CD4-positive, CD25-positive, alpha-beta regulatory T cell (primary cell): Measurements from ENCODE around the gene DMAC2. TPM values are rescaled to one million over a fixed set of nuclear protein-coding genes. Genes with fewer than 3 reads are reported as not detected.

Experiments used
- ATAC-seq, 2 donors: fragments of 150-1000 bp; cut with Tn5 transposase; one replicate each; pipeline ENCODE4 v1.10.0; 2021; ENCODE audit warnings: low read depth in 2 of 2, moderate number of reproducible peaks in 2 of 2, moderate library complexity in 1 of 2
- DNase-seq, 3 donors: peaks; one replicate each; pipeline versions ENCODE4 v3.0.0 to v3.0.0-alpha.2; 2012 to 2022; ENCODE audit warnings: mixed read lengths in 1 of 3
- H3K27ac ChIP-seq: one replicate; pipeline ENCODE4 v1.7.0; 2013; ENCODE audit warnings: mild to moderate bottlenecking, low read length; ENCODE audit not compliant: insufficient read depth, poor library complexity, severe bottlenecking
- H3K27me3 ChIP-seq: one replicate; pipeline ENCODE4 v1.7.0; 2013; ENCODE audit warnings: low read length; ENCODE audit not compliant: control insufficient read depth, insufficient read depth
- H3K36me3 ChIP-seq: one replicate; pipeline ENCODE4 v1.7.0; 2013; ENCODE audit warnings: mild to moderate bottlenecking, low read length, moderate library complexity; ENCODE audit not compliant: control insufficient read depth, insufficient read depth
- H3K4me1 ChIP-seq: 2 replicates; pipeline ENCODE4 v1.7.0; 2013; ENCODE audit warnings: mild to moderate bottlenecking, low read length; ENCODE audit not compliant: insufficient read depth, control insufficient read depth, poor library complexity, severe bottlenecking
- H3K4me3 ChIP-seq: one replicate; pipeline ENCODE4 v1.7.0; 2013; ENCODE audit warnings: low read depth, mild to moderate bottlenecking, low read length, moderate library complexity
- H3K9me3 ChIP-seq, 2 experiments: 1 replicate in 1 of 2; 2 replicates in 1 of 2; pipeline ENCODE4 v1.7.0; 2013; ENCODE audit warnings: low read length in 2 of 2, mild to moderate bottlenecking in 1 of 2, moderate library complexity in 1 of 2; ENCODE audit not compliant: control insufficient read depth in 2 of 2
- H3K27ac Mint-ChIP-seq, 3 donors: one replicate each; pipeline ENCODE4 v1.8.0; 2020 to 2022; ENCODE audit warnings: mild to moderate bottlenecking in 3 of 3, mixed read lengths in 3 of 3, moderate library complexity in 2 of 3
- H3K27me3 Mint-ChIP-seq: one replicate; pipeline ENCODE4 v1.8.0; 2022; ENCODE audit warnings: mild to moderate bottlenecking, mixed read lengths
- H3K36me3 Mint-ChIP-seq: one replicate; pipeline ENCODE4 v1.8.0; 2020; ENCODE audit warnings: mixed read lengths
- H3K4me1 Mint-ChIP-seq, 4 donors: one replicate each; pipeline ENCODE4 v1.8.0; 2020 to 2022; ENCODE audit warnings: mixed read lengths in 4 of 4, mild to moderate bottlenecking in 1 of 4
- H3K4me3 Mint-ChIP-seq, 4 donors: one replicate each; pipeline ENCODE4 v1.8.0; 2020 to 2022; ENCODE audit warnings: mild to moderate bottlenecking in 4 of 4, mixed read lengths in 4 of 4, moderate library complexity in 3 of 4
- H3K9me3 Mint-ChIP-seq, 7 donors: one replicate each; pipeline ENCODE4 v1.8.0; 2020 to 2022; ENCODE audit warnings: mixed read lengths in 7 of 7, mild to moderate bottlenecking in 3 of 7, moderate library complexity in 2 of 7
- polyA plus RNA-seq, 4 donors: library from polyadenylated mRNA; unstranded; fragments of 300-500 nt; fragmentation: Illumina TruSeq; gene quantifications; one replicate each; pipeline ENCODE4 v1.2.3, GENCODE V29; 2021
- total RNA-seq: library from RNA; stranded (reverse); gene quantifications from one replicate; pipeline ENCODE4 v1.2.3, GENCODE V29; 2022

DMAC2 gene
- total and polyA plus RNA-seq, 5 donors from 2014 or later, result 26.8 to 58.6 (median 48.3) TPM

DNA sequence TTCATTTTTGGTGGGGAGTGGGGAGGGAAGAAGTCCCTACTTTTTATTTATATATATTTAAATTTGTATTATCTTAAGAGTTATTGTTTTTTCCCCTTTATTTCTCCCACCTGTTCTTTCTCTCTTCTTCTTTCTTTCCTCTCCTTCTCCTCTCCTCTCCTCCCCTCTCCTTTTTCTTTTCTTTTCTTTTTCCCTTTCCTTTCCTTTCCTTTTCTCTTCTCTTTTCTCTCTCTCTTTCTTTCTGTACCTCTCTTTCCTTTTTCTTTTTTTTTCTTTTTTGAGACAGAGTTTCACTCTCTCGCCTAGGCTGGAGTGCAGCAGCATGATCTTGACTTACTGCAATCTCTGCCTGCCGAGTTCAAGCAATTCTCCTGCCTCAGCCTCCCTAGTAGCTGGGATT, 40.2 kb downstream of the DMAC2 start:
- Mint-ChIP-seq H3K4me1 (peaks cover 25 to 59% (median 37%) of the 10 kb centered on the region in 4 donors), H3K27ac (peak overlapping the region in 2 of 3 donors; percentile 31 to 88)

GRCh38 chr19:41399091-41399490, 40.6 kb downstream of the DMAC2 start:
- Mint-ChIP-seq H3K4me3 (peak overlapping the region; percentile 79 to 98 (median 96)), H3K4me1 (peaks cover 25 to 59% (median 37%) of the 10 kb centered on the region in 4 donors), H3K27ac (peak overlapping the region in 2 of 3 donors; percentile 46 to 99), H3K9me3 (no peaks in the 10 kb centered on the region), H3K27me3 (no peaks in the 10 kb centered on the region), H3K36me3 (peaks cover 14% of the 10 kb centered on the region)
- ATAC-seq, result no peak
- Histone ChIP-seq H3K36me3 (no peaks in the 10 kb centered on the region), H3K27me3 (no peaks in the 10 kb centered on the region), H3K9me3 (no peaks in the 10 kb centered on the region), H3K4me3 (peak overlapping the region; percentile 100), H3K4me1 (peaks cover 31% of the 10 kb centered on the region), H3K27ac (no peak overlapping the region)
- DNase-seq, result no peak

More for the DNA sequence above, 40.2 kb downstream of the DMAC2 start:
- Histone ChIP-seq H3K27ac (no peak overlapping the region), H3K4me1 (peaks cover 31% of the 10 kb centered on the region), H3K36me3 (no peaks in the 10 kb centered on the region), H3K27me3 (no peaks in the 10 kb centered on the region), H3K4me3 (no peak overlapping the region), H3K9me3 (no peaks in the 10 kb centered on the region)
- ATAC-seq (no peak), DNase-seq (no peak)
- H3K27me3 Mint-ChIP-seq, result no peaks in the 10 kb centered on the region
- H3K4me3 Mint-ChIP-seq, result peak overlapping the region in 3 of 4 donors; percentile 95 to 98 (median 96)
- H3K36me3 Mint-ChIP-seq, result peaks cover 14% of the 10 kb centered on the region
- H3K9me3 Mint-ChIP-seq, result no peaks in the 10 kb centered on the region

GRCh38 chr19:41398598-41398997, 41.1 kb downstream of the DMAC2 start:
- DNase-seq (no peak), ATAC-seq (no peak)
- Histone ChIP-seq H3K27ac (peak overlapping the region; percentile 98), H3K4me1 (peaks cover 31% of the 10 kb centered on the region), H3K4me3 (peak overlapping the region; percentile 100), H3K9me3 (no peaks in the 10 kb centered on the region), H3K36me3 (no peaks in the 10 kb centered on the region), H3K27me3 (no peaks in the 10 kb centered on the region)
- Mint-ChIP-seq H3K27me3 (no peaks in the 10 kb centered on the region), H3K4me3 (peak overlapping the region; percentile 79 to 98 (median 96)), H3K9me3 (no peaks in the 10 kb centered on the region), H3K4me1 (peaks cover 25 to 59% (median 37%) of the 10 kb centered on the region in 4 donors), H3K27ac (peak overlapping the region in 2 of 3 donors; percentile 46 to 99), H3K36me3 (peaks cover 14% of the 10 kb centered on the region)

- ATAC-seq (no peak), DNase-seq (no peak)
- peaks cover 31% of the 10 kb centered on the region for H3K4me1 ChIP-seq
- Mint-ChIP-seq H3K4me1 (peaks cover 25 to 56% (median 37%) of the 10 kb centered on the region in 4 donors), H3K4me3 (peak overlapping the region; percentile 95 to 99 (median 97)), H3K27ac (peak overlapping the region; percentile 99 to 100 (median 100)), H3K9me3 (no peaks in the 10 kb centered on the region), H3K27me3 (no peaks in the 10 kb centered on the region), H3K36me3 (peaks cover 14% of the 10 kb centered on the region)
- no peaks in the 10 kb centered on the region for H3K9me3 ChIP-seq
- peak overlapping the region; percentile 100 for H3K4me3 ChIP-seq
- peak overlapping the region; percentile 98 for H3K27ac ChIP-seq
- H3K36me3 ChIP-seq, result no peaks in the 10 kb centered on the region
- no peaks in the 10 kb centered on the region for H3K27me3 ChIP-seq
These were observed 41.7 kb downstream of the DMAC2 start for GRCh38 chr19:41398050-41398418.

DNA sequence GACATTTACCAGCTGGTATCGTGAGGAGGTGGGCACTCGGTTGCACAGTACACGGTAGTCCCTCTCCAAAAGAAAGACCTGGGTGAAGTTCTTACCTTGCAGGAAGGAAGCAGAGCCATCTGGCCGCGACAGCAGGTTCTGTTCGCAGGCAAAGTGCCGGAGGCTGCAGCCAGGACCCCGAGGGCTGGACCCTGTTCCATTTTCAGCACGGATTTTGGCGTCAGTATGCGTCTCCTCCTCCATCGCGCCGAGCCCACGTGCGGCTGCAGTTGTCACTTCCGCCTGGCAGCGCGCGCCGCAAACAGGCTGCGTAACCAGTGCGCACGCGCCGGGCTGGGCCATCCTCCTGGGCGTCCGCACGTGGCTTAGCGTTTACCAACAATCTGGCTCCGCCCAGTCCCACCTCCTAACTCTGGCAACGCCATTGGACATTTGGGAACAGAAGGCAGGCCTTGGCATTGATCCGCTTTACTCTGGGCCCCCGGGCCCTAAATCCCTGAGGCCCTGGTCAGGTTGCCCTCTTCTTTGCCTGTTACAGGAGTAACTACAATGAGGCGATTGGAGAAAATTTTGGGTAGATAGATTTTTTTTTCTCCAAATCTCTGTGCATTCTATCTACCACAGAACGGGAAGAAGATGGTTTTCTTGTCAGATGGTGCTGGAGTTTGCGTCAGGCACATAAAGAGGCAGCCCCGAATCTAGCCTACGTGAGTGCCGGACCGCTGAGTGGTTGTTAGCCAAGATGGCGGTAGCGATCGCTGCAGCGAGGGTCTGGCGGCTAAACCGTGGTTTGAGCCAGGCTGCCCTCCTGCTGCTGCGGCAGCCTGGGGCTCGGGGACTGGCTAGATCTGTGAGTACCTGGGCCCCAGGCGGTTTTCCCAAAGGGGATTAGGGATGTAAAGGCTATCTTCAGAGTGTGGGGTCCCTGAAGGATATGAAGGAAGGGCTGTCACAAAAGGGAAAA, 42.3 kb downstream of the DMAC2 start, which contains the start of the genes BCKDHA and EXOSC5:
Gene BCKDHA, plus strand, starts transcription at position 733 of the 964 bp plus-strand sequence. Its CDS starts 10 bp downstream, at position 743.
Gene EXOSC5, minus strand, starts transcription at position 274 of the 964 bp plus-strand sequence. Its CDS starts 31 bp downstream, at position 243.
- peak within 1 kb of the TSS; percentile 99 to 100 (median 100) for H3K27ac Mint-ChIP-seq
- Histone ChIP-seq H3K36me3 (no peaks in the 10 kb centered on the region), H3K27ac (peak within 1 kb of the TSS; percentile 98), H3K4me1 (peaks cover 31% of the 10 kb centered on the region), H3K4me3 (peak within 1 kb of the TSS; percentile 100), H3K9me3 (no peaks in the 10 kb centered on the region), H3K27me3 (no peaks in the 10 kb centered on the region)
- H3K9me3 Mint-ChIP-seq, result no peaks in the 10 kb centered on the region
- no peaks in the 10 kb centered on the region for H3K27me3 Mint-ChIP-seq
- peak within 1 kb of the TSS; percentile 95 to 99 (median 97) for H3K4me3 Mint-ChIP-seq
- peak; percentile 99 for ATAC-seq
- peaks cover 25 to 56% (median 37%) of the 10 kb centered on the region in 4 donors for H3K4me1 Mint-ChIP-seq
- DNase-seq, result peak; percentile 99 to 100 (median 100)
- peaks cover 14% of the 10 kb centered on the region for H3K36me3 Mint-ChIP-seq

- DNase-seq, result no peak
- Histone ChIP-seq H3K36me3 (peaks cover 16% of the 10 kb centered on the region), H3K4me1 (peaks cover 31% of the 10 kb centered on the region), H3K9me3 (no peaks in the 10 kb centered on the region), H3K27ac (no peak overlapping the region), H3K4me3 (no peak overlapping the region), H3K27me3 (no peaks in the 10 kb centered on the region)
- peak overlapping the region; percentile 37 to 99 (median 80) for H3K27ac Mint-ChIP-seq
- H3K4me1 Mint-ChIP-seq, result peaks cover 22 to 47% (median 31%) of the 10 kb centered on the region in 4 donors
- ATAC-seq, result no peak
- peaks cover 20% of the 10 kb centered on the region for H3K36me3 Mint-ChIP-seq
- peak overlapping the region in 3 of 4 donors; percentile 43 to 98 (median 96) for H3K4me3 Mint-ChIP-seq
- H3K9me3 Mint-ChIP-seq, result no peaks in the 10 kb centered on the region
- no peaks in the 10 kb centered on the region for H3K27me3 Mint-ChIP-seq
These were observed 44.4 kb downstream of the DMAC2 start for GRCh38 chr19:41395355-41395754.

- peaks cover 17% of the 10 kb centered on the region for H3K4me1 ChIP-seq
- Mint-ChIP-seq H3K27me3 (no peaks in the 10 kb centered on the region), H3K9me3 (no peaks in the 10 kb centered on the region), H3K27ac (no peak overlapping the region), H3K36me3 (peaks cover 20% of the 10 kb centered on the region), H3K4me3 (no peak overlapping the region), H3K4me1 (peaks cover 11 to 26% (median 17%) of the 10 kb centered on the region in 4 donors)
- no peaks in the 10 kb centered on the region for H3K27me3 ChIP-seq
- ATAC-seq (no peak), DNase-seq (no peak)
- H3K27ac ChIP-seq, result no peak overlapping the region
- H3K9me3 ChIP-seq, result no peaks in the 10 kb centered on the region
- H3K36me3 ChIP-seq, result peaks cover 32% of the 10 kb centered on the region
- no peak overlapping the region for H3K4me3 ChIP-seq
These were observed 46.9 kb downstream of the DMAC2 start for GRCh38 chr19:41392775-41393174.
